GM12878 (cell line): ENCODE results near the gene TPD52L2. TPM values are rescaled to one million over a fixed set of nuclear protein-coding genes. Genes with fewer than 3 reads are reported as not detected.

ENCODE experiments used
- ATAC-seq: fragments of 200-7000 bp; cut with Tn5 transposase; 3 replicates; pipeline ENCODE4 v1.9.1; 2020; ENCODE audit warnings: mild to moderate bottlenecking, moderate library complexity
- BruUV-seq: library from RNA; stranded (reverse); fragments of 400-500 nt; replicated peaks from 2 replicates; lab custom pipeline; 2021; lab: Mats Ljungman, UMichigan
- CTCF ChIA-PET: fragments of 300-600 bp; sonication (Branson Sonifier 250); formaldehyde crosslinking; extraction: SDS; loops from one replicate; lab custom pipeline; 2021; ENCODE audit warnings: inconsistent platforms; lab: Yijun Ruan, JAX
- POLR2A ChIA-PET: fragments of 350-600 bp; formaldehyde crosslinking; extraction: SDS; loops from one replicate; lab custom pipeline; 2021; ENCODE audit warnings: inconsistent platforms; lab: Charles Lee
- RAD21 ChIA-PET: fragments of 300-600 bp; sonication (Branson Sonifier 250); formaldehyde crosslinking; loops from one replicate; lab custom pipeline; 2023; ENCODE audit warnings: antibody characterized with exemption; ENCODE audit not compliant: unreplicated experiment; lab: Charles Lee
- SMC1A ChIA-PET: fragments of 300-600 bp; sonication (Branson Sonifier 250); formaldehyde crosslinking; loops from one replicate; lab custom pipeline; 2023; ENCODE audit not compliant: unreplicated experiment, uncharacterized antibody; lab: Charles Lee
- DNase-seq: peaks from one replicate; pipeline ENCODE4 v3.0.0-alpha.2; 2011; ENCODE audit warnings: low read depth, low spot score
- FAIRE-seq: peaks from 3 replicates; lab custom pipeline; 2011; peaks lifted over from hg19 to GRCh38; lab: Jason Lieb, UNC
- H2AFZ ChIP-seq: 2 replicates; pipeline ENCODE4 v1.6.0; 2011; ENCODE audit warnings: low read depth, low read length, control low read depth; ENCODE audit not compliant: control insufficient read depth
- H3K27ac ChIP-seq: 2 replicates; pipeline ENCODE4 v1.5.1; 2011; ENCODE audit warnings: control low read depth; ENCODE audit not compliant: control insufficient read depth, insufficient read depth
- H3K27me3 ChIP-seq, 2 experiments: replicated peaks in 1 of 2; 2 replicates each; pipeline versions ENCODE4 v1.6.0 to v1.6.1; 2011; ENCODE audit warnings: low read length in 1 of 2; ENCODE audit not compliant: control insufficient read depth in 2 of 2, insufficient read depth in 2 of 2
- H3K36me3 ChIP-seq, 2 experiments: 2 replicates each; pipeline ENCODE4 v1.5.1; 2011; ENCODE audit warnings: low read length in 1 of 2; ENCODE audit not compliant: control insufficient read depth in 2 of 2, insufficient read depth in 2 of 2
- H3K4me1 ChIP-seq: 2 replicates; pipeline ENCODE4 v1.6.1; 2011; ENCODE audit warnings: mild to moderate bottlenecking, low read length, moderate library complexity, mixed read lengths; ENCODE audit not compliant: control insufficient read depth, insufficient read depth
- H3K4me2 ChIP-seq: 2 replicates; pipeline ENCODE4 v1.6.0; 2011; ENCODE audit warnings: control low read depth; ENCODE audit not compliant: control insufficient read depth, insufficient read depth
- H3K4me3 ChIP-seq: fragments of 200-600 bp; sonication (generic); 2 replicates; pipeline ENCODE4 v1.5.1; 2016
- H3K79me2 ChIP-seq: 2 replicates; pipeline ENCODE4 v1.6.0; 2011; ENCODE audit warnings: low read length; ENCODE audit not compliant: control insufficient read depth, insufficient read depth
- H3K9ac ChIP-seq: 2 replicates; pipeline ENCODE4 v1.8.0; 2011; ENCODE audit warnings: low read length, control low read depth, mixed read lengths; ENCODE audit not compliant: control insufficient read depth, insufficient read depth
- H3K9me3 ChIP-seq: replicated peaks from 3 replicates; pipeline ENCODE4 v1.5.1; 2011; ENCODE audit warnings: mild to moderate bottlenecking, low read length; ENCODE audit not compliant: control insufficient read depth, insufficient read depth
- H4K20me1 ChIP-seq: 2 replicates; pipeline ENCODE4 v1.6.0; 2011; ENCODE audit not compliant: control insufficient read depth, insufficient read depth
- CREM ChIP-seq: IDR thresholded peaks from 2 replicates; pipeline ENCODE4 v1.6.1; 2014; ENCODE audit warnings: antibody characterized with exemption, low read depth
- KLF5 ChIP-seq: fragments of 450-650 bp; IDR thresholded peaks from 2 replicates; pipeline ENCODE4 v1.6.1; 2014; ENCODE audit warnings: mild to moderate bottlenecking; ENCODE audit not compliant: partially characterized antibody
- NFYA ChIP-seq: IDR thresholded peaks from 2 replicates; pipeline ENCODE4 v1.6.1; 2011; ENCODE audit warnings: low read depth, mild to moderate bottlenecking, low read length, improper control_type of control experiment, borderline replicate concordance
- NR2C2 ChIP-seq: IDR thresholded peaks from 2 replicates; pipeline ENCODE4 v1.6.1; 2011; ENCODE audit warnings: borderline replicate concordance, low read depth; ENCODE audit not compliant: control insufficient read depth, insufficient read length
- POLR2AphosphoS5 ChIP-seq: IDR thresholded peaks from 2 replicates; pipeline ENCODE4 v1.6.1; 2011; ENCODE audit warnings: mild to moderate bottlenecking, low read length, inconsistent platforms
- WGBS: methylation state at CpG from one replicate; pipeline ENCODE4 v1.1.6; 2016; ENCODE audit warnings: low lambda C conversion rate; ENCODE audit not compliant: insufficient replicate concordance, insufficient coverage; ENCODE audit errors: missing lambda C conversion rate; 5-methylcytosine and 5-hydroxymethylcytosine counted together
- in situ Hi-C: fragments of 300-500 bp; cut with MboI; formaldehyde crosslinking; loops from 9 replicates; pipeline ENCODE4 v1.14.3; 2018; ENCODE audit warnings: mixed read lengths
- intact Hi-C: fragments of 100-400 bp; cut with micrococcal nuclease; formaldehyde crosslinking; loops from one replicate; pipeline ENCODE4 v1.14.2; 2022; ENCODE audit not compliant: unreplicated experiment
- polyA plus RNA-seq, 11 experiments: library from polyadenylated mRNA; depleted of rRNA in 4 of 11; unstranded in 6 of 11; stranded (reverse) in 5 of 11; fragments of >200 nt; fragmentation: Nextera tagmentation in 4 of 11; fragmentation: Illumina TruSeq in 1 of 11; extraction: Ambion mirVana in 4 of 11; extraction: Trizol in 1 of 11; gene quantifications; 1 replicate in 1 of 11; 2 replicates in 10 of 11; pipeline versions ENCODE4 v1.2.1 to v1.2.3, GENCODE V29; 2011 to 2016; ENCODE audit warnings: inconsistent platforms in 2 of 11, missing spikeins in 2 of 11, low read depth in 1 of 11
- total RNA-seq, 4 experiments: library from RNA; depleted of rRNA in 3 of 4; stranded (reverse); fragments of >200 nt in 3 of 4; fragmentation: Illumina TruSeq in 1 of 4; extraction: Trizol in 1 of 4; gene quantifications; 2 replicates each; pipeline versions ENCODE4 v1.2.1 to v1.2.3, GENCODE V29; 2013 to 2021
- TF ChIP-seq, protein P1 (sequence below): fragments of 450-650 bp; IDR thresholded peaks from 2 replicates; pipeline ENCODE4 v1.6.1; 2016; ENCODE audit warnings: mild to moderate bottlenecking

TPD52L2 gene
- total and polyA plus RNA-seq, 10 of the 15 experiments (the other 5 are each of a cell fraction or from before 2014, with no cell fraction given): 1.6 to 71.0 (median 46.3) TPM

DNA sequence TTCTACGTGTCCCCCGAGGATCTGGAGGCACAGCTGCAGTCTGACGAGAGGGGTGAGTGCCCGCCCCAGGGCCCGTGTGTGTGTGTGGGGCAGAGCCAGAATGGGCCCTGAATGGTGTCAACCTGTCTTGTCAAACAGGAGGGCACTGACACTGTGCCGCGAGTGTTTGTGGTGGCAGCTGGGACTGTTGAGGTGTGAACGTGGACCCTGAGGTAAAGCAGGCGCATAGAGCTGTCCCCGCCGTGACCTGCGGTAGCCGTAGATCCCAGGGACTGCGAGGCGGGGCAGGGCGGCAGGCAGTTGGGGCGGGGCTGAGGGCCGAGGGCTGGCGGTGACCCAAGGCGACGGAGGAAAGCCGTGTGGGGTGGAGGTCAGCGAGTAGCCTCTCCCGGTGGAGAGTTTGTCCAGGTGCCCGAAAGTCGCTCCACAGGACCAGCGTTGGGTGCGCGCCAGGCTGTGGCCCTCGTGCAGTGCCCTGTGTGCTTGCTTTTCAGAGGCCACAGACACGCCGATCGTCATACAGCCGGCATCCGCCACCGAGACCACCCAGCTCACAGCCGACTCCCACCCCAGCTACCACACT, 66.0 kb downstream of the TPD52L2 start:
- Histone ChIP-seq H3K27me3 (no peaks in the 10 kb centered on the region), H4K20me1 (no peaks in the 10 kb centered on the region), H3K9me3 (no peaks in the 10 kb centered on the region), H3K4me3 (no peak overlapping the region), H3K9ac (no peak overlapping the region), H3K4me2 (no peak overlapping the region), H3K27ac (no peak overlapping the region), H2AFZ (no peak overlapping the region), H3K79me2 (no peaks in the 10 kb centered on the region), H3K4me1 (no peaks in the 10 kb centered on the region), H3K36me3 (peaks cover 14 to 32% of the 10 kb centered on the region in 2 experiments)
- FAIRE-seq: no peak
- ATAC-seq: no peak
- intact Hi-C loops: no loop called here
- no TSS peak for BruUV-seq
- 97% methylated on average over 34 of the region's 37 CpGs for WGBS
- in situ Hi-C loops: no loop called here
- CTCF ChIA-PET: interaction anchor here (1.1 kb wide), 1 partner anchor 126 kb away, joined by 3 read pairs; no protein-coding TSS in a partner anchor
- SMC1A ChIA-PET: no interaction called here
- TF ChIP-seq NFYA: no peak
- RAD21 ChIA-PET: no interaction called here
- POLR2A ChIA-PET: no interaction called here
- no peak for DNase-seq

DNA sequence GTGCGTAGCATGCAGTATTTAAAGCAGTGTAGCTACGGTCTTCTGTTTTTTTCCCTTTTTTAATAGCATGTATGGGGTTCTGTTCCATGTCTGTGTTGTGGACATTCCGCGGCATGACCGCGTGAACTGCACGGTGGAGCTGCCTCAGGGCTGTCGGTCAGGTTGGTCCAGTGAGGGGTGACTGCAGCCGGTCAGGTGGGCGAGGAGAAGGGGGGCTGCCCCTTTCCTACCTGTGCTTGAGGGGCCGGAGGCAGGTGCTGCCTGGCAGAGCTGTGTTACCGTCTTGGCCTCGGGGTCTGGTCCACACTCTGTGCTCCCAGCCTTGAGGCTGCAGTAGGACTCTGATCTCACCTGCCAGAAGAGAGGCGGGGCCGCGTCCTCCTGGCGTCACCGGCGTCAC, 66.7 kb downstream of the TPD52L2 start:
- no peak for TF ChIP-seq NR2C2
- TF ChIP-seq, protein P1, sequence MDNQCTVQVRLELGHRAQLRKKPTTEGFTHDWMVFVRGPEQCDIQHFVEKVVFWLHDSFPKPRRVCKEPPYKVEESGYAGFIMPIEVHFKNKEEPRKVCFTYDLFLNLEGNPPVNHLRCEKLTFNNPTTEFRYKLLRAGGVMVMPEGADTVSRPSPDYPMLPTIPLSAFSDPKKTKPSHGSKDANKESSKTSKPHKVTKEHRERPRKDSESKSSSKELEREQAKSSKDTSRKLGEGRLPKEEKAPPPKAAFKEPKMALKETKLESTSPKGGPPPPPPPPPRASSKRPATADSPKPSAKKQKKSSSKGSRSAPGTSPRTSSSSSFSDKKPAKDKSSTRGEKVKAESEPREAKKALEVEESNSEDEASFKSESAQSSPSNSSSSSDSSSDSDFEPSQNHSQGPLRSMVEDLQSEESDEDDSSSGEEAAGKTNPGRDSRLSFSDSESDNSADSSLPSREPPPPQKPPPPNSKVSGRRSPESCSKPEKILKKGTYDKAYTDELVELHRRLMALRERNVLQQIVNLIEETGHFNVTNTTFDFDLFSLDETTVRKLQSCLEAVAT: no peak
- no peak for TF ChIP-seq CREM
- TF ChIP-seq POLR2AphosphoS5: no peak
- TF ChIP-seq KLF5: no peak
- no TSS peak for BruUV-seq
- no peaks in the 10 kb centered on the region for H3K79me2 ChIP-seq
- H3K9ac ChIP-seq: no peak overlapping the region
- no peak for FAIRE-seq
- no peak overlapping the region for H2AFZ ChIP-seq
- no peak for ATAC-seq
- 97% methylated on average over 14 of the region's 19 CpGs for WGBS
- POLR2A ChIA-PET: no interaction called here
- no peaks in the 10 kb centered on the region for H3K9me3 ChIP-seq
- no peak overlapping the region for H3K4me3 ChIP-seq
- SMC1A ChIA-PET: interaction anchor here (0.6 kb wide), 1 partner anchor 15 kb away, joined by 3 read pairs; no protein-coding TSS in a partner anchor
- no peak overlapping the region for H3K4me2 ChIP-seq
- RAD21 ChIA-PET: no interaction called here
- in situ Hi-C loops: no loop called here
- CTCF ChIA-PET: interaction anchor here (1.1 kb wide), 1 partner anchor 126 kb away, joined by 3 read pairs; no protein-coding TSS in a partner anchor
- peaks cover 14 to 32% of the 10 kb centered on the region in 2 experiments for H3K36me3 ChIP-seq
- no peaks in the 10 kb centered on the region for H3K4me1 ChIP-seq
- no peaks in the 10 kb centered on the region for H4K20me1 ChIP-seq
- no peak for DNase-seq
- intact Hi-C loops: no loop called here
- no peaks in the 10 kb centered on the region for H3K27me3 ChIP-seq
- no peak overlapping the region for H3K27ac ChIP-seq
